Subcutaneous adipose tissue (tissue), 4 donors: Measurements from ENCODE around the gene TNMD. TPM values are rescaled to one million over a fixed set of nuclear protein-coding genes. Genes with fewer than 3 reads are reported as not detected.

Source experiments
- total RNA-seq, 4 donors: library from RNA; depleted of rRNA; stranded (reverse); fragments of >200 nt; gene quantifications; one replicate each; pipeline ENCODE4 v1.1.0, GENCODE V29; 2016
- TF ChIP-seq, protein P1 (sequence below): fragments of 450-650 bp; IDR thresholded peaks from one replicate; pipeline ENCODE4 v1.5.1; 2016; ENCODE audit warnings: low read depth, mild to moderate bottlenecking, control low read depth, antibody characterized with exemption, moderate library complexity

The TNMD gene
- 10 to 100 TPM in 3 of 4 donors, 1 to 10 TPM in 1; 7.7 to 23.2 (median 14.4) TPM for total RNA-seq

DNA sequence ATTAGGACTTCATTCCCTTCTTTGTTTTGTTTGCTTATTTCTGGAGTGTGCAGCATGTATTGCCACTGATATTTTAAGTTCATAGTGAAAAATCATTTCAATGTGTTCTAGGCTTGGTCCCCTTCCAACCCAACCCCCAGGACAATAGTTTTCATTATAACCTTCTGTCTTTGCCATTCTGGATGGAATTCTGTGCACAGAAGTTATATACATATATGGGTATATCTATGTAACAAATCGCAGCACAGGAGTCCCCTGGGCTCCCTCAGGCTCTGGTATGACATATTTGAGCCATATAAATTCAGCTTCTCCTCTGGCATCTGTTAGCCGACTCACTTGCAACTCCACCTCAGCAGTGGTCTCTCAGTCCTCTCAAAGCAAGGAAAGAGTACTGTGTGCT, at the start of gene TNMD:
TSS of gene TNMD (plus strand) at position 326 of the 400 bp plus-strand sequence. CDS start 83 bp downstream, outside the sequence.
- TF ChIP-seq, protein P1, sequence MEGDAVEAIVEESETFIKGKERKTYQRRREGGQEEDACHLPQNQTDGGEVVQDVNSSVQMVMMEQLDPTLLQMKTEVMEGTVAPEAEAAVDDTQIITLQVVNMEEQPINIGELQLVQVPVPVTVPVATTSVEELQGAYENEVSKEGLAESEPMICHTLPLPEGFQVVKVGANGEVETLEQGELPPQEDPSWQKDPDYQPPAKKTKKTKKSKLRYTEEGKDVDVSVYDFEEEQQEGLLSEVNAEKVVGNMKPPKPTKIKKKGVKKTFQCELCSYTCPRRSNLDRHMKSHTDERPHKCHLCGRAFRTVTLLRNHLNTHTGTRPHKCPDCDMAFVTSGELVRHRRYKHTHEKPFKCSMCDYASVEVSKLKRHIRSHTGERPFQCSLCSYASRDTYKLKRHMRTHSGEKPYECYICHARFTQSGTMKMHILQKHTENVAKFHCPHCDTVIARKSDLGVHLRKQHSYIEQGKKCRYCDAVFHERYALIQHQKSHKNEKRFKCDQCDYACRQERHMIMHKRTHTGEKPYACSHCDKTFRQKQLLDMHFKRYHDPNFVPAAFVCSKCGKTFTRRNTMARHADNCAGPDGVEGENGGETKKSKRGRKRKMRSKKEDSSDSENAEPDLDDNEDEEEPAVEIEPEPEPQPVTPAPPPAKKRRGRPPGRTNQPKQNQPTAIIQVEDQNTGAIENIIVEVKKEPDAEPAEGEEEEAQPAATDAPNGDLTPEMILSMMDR, result no peak

DNA sequence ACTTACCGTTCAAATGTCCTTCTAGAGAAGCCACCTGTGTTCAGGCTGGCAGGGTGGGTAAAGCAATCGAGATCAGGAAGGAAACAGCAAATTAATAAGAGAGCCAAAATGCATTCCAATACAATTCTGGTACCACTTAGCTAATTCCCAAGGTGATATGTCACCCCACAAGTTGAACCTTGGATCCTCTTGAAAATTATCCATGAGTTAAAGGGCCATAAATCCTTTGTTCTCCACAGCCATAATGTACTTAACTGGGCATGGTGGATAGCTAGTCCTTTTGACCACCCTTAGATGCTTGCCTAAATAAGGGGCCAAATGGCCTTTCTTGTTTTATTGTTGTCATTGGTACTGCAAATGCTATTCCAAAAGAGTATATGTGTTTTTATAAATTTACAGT, 2.0 kb downstream of the TNMD start:
- TF ChIP-seq, protein P1, result no peak

DNA sequence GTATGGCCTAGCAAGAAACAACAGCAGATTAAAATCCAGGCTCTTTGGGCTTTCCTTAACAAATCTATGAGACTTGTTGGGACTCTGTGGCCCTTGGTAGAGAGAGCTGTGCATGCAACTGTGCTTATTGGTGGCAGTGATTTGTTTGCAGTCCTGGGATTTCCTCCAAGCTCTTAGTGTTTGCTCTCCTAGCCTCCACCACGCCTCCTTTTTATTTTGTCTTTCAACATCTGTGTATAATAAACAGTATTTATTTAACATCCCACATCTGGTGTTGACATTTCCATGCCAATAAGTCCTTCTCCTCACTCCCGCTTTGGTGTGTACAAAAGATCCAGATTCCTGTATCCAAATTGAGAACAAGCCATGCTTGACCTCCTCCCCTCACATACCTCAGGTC, 3.1 kb downstream of the TNMD start:
- TF ChIP-seq, protein P1, result no peak

DNA sequence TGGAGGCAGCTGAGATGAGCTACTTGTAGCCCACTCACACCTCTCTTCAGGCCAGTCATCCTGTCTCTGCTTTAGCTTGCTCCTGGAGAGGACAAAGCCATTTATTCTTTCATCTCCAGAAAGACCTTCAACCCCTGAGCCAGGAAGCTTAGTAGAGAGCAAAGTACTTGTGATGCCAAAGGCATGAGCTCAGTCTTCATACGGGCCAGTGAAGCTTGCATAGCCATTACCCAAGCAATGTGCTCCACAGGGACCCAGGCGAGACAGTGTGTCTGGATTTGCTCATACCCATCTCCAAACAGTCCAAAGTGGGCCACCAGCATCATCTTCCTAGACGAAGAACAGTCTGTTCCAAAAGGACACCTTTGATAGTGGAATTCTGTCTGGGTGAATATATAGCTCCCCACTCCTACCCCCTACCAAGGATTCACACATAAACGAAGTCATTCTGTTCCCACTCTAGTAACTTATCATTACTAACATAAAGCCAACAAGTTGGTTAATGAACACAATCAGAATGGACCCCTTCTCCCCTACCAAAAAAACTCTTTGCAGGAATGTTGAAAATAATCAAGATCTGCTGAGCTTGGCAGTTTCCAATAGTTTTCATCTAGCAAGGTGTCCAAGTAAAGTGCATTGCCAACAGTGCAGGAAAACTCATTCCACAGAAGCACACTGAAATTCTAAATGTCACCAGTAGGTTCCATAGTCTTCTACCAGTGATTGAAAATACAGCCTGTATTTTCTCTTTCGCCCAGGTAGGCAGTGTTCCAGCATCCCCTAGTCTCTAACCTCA, 6.7 kb downstream of the TNMD start:
- TF ChIP-seq, protein P1, result no peak

DNA sequence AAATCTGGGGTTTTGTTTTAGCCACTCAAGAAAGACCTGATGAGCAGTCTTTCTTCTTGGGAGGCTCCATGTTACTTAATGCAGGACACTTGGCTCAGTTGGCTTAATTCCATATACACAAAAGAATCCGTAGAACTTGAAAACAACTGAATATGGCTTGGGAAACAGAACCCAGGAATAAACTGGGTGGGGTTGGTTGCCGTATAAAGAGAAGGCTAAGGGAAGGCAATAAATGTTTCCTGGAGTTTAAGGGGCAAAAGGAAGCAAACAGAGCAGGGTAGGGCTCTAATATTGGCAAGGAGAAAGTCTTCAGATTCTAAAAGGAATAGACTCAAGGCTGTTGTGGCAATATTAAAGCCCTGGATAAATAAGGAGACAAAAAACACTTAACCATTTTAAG, 8.4 kb downstream of the TNMD start:
- TF ChIP-seq, protein P1, result no peak

DNA sequence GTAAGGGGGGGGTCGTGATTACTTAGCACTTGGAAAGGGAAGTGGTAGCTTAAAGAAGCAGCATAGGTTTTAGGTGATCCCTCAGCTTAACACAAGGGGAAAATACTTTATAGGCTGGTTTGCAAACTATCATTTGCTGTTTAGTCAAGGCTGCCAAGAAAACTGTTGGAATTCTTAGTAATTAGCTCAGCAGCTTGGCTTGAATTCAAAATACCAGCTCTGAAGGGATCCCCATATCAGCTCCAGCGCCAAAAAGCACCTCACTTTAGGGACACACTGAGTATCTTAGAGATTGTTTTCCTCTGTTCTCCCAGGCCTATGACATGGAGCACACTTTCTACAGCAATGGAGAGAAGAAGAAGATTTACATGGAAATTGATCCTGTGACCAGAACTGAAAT, 8.8 kb downstream of the TNMD start:
- TF ChIP-seq, protein P1, result no peak

DNA sequence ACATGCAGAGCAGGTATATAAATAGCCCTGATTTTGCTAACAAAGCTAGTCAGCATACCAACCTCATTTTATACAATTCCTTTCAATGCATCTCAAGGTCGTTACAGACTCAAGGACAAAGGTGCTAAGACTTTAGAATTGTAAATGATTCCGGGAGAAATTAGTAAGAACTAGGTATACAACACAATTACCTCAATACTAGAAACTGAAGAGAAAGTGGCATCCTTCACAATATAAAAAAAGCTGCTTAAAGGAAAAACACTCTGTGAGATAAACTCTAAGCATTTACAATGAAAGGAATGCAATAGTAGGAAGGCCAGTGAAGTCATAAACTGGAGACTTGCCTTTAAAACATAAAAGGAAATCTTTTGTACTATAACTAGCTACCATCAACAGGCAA, 11.9 kb downstream of the TNMD start:
- TF ChIP-seq, protein P1, result no peak
